ENCODE data around the gene PTOV1.

PTOV1 gene

DNA sequence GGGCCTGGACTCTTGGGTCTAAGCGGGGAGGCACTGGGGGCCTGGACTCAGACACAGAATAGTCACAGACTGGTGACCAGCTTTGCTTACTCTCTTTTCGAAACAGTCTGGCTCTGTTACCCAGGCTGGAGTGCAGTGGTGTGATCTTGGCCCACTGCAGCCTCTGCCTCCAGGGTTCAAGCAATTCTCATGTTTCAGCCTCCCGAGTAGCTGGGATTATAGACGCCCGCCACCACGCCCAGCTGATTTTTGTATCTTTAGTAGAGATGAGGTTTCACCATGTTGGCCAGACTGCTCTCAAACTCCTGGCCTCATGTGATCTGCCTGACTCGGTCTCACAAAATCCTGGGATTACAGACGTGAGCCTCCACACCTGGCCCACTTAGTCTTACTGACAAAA is 21.8 kb upstream of the PTOV1 start:
- Histone ChIP-seq H3K79me1 (ENCODE audit: low read length) (no peaks in the 10 kb centered on the region), H3K18ac (ENCODE audit: low read length) (no peak overlapping the region), H4K91ac (ENCODE audit: low read depth, low read length) (no peak overlapping the region), H4K12ac (ENCODE audit: low read depth, low read length) (no peak overlapping the region), H2AFZ (ENCODE audit: insufficient read depth, low read length, poor library complexity) (no peak overlapping the region), H3K27ac (ENCODE audit: low read depth, low read length) (no peak overlapping the region), H3K9ac (ENCODE audit: low read length) (no peak overlapping the region), H2BK12ac (ENCODE audit: low read length) (no peak overlapping the region), H3K27me3 (ENCODE audit: insufficient read depth, low read length) (no peaks in the 10 kb centered on the region), H3K79me2 (ENCODE audit: control insufficient read depth, insufficient read depth, low read length, poor library complexity) (no peaks in the 10 kb centered on the region), H4K8ac (ENCODE audit: low read depth, low read length) (no peak overlapping the region), H3K9me3 (ENCODE audit: insufficient read depth, low read depth, low read length) (peaks cover 6% of the 10 kb centered on the region), H3K4me1 (ENCODE audit: control insufficient read depth in 1 of 2, insufficient read depth in 2 of 2, low read length in 2 of 2) (no peaks in the 10 kb centered on the region), H3K14ac (ENCODE audit: low read length) (no peak overlapping the region), H2BK5ac (ENCODE audit: low read depth, low read length, poor library complexity) (no peak overlapping the region), H3K4me3 (ENCODE audit: low read depth, low read length) (no peak overlapping the region), H2AK5ac (ENCODE audit: low read length) (no peak overlapping the region), H2BK120ac (ENCODE audit: insufficient read depth, low read length, poor library complexity) (no peak overlapping the region), H3K4ac (ENCODE audit: low read depth, low read length) (no peak overlapping the region), H3K4me2 (ENCODE audit: low read length) (no peak overlapping the region), H3K36me3 (ENCODE audit: control insufficient read depth in 1 of 2, insufficient read depth in 2 of 2, low read length in 2 of 2) (peaks cover 66 to 72% of the 10 kb centered on the region in 2 experiments), H3K23ac (ENCODE audit: low read length) (no peak overlapping the region)
- no peak for DNase-seq
- WGBS (ENCODE audit: extremely low coverage, insufficient coverage, insufficient read length): no CpG with 5 or more reads among the region's 8 CpGs

DNA sequence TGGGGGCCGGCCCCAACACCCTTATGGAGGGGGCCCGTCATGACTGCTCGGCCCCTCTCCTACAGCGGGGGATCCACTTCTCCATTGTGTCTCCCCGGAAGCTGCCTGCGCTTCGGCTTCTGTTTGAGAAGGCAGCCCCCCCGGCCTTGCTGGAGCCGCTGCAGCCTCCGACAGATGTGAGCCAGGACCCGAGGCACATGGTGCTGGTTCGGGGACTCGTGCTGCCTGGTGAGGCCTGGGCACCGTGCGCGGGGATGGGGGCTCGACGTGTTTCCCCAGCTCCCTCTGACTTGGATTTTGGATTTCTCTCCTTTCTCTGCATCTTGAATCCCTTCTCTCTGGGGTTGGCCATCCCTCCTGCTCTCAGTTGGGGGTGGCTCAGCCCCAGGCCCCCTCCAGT is 21.2 kb upstream of the PTOV1 start:
- no CpG with 5 or more reads among the region's 18 CpGs for WGBS (ENCODE audit: extremely low coverage, insufficient coverage, insufficient read length)
- DNase-seq: no peak
- H3K27ac ChIP-seq (ENCODE audit: low read depth, low read length): no peak overlapping the region

DNA sequence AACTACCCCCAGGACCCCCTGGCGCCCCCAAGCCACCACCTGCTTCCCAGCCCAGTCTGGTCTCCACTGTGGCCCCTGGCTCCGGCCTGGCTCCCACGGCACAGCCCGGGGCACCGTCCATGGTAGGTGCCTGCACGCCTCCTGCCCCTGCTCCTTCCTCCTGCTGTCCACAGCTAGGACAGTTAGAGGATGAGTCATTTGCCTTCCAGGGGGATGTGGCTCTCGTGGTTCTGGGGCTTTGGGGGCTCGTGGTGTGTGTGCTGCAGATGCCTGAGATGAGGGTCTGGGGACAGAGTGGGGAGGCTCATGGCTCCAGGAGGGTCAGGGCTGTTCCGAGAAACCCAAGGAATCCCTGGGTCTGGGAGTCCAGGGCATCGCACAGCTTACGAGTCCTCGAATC is 20.2 kb upstream of the PTOV1 start:
- H3K27ac ChIP-seq (ENCODE audit: low read depth, low read length): no peak overlapping the region
- H3K79me2 ChIP-seq (ENCODE audit: control insufficient read depth, insufficient read depth, low read length, poor library complexity): no peaks in the 10 kb centered on the region
- no peak overlapping the region for H3K4me2 ChIP-seq (ENCODE audit: low read length)
- H4K12ac ChIP-seq (ENCODE audit: low read depth, low read length): no peak overlapping the region
- H4K8ac ChIP-seq (ENCODE audit: low read depth, low read length): no peak overlapping the region
- no peak overlapping the region for H2BK5ac ChIP-seq (ENCODE audit: low read depth, low read length, poor library complexity)
- peaks cover 6% of the 10 kb centered on the region for H3K9me3 ChIP-seq (ENCODE audit: insufficient read depth, low read depth, low read length)
- H3K27me3 ChIP-seq (ENCODE audit: insufficient read depth, low read length): no peaks in the 10 kb centered on the region
- no peak overlapping the region for H4K91ac ChIP-seq (ENCODE audit: low read depth, low read length)
- H3K9ac ChIP-seq (ENCODE audit: low read length): no peak overlapping the region
- no peak overlapping the region for H2AFZ ChIP-seq (ENCODE audit: insufficient read depth, low read length, poor library complexity)
- no CpG with 5 or more reads among the region's 12 CpGs for WGBS (ENCODE audit: extremely low coverage, insufficient coverage, insufficient read length)
- DNase-seq: no peak
- peaks cover 81 to 87% of the 10 kb centered on the region in 2 experiments for H3K36me3 ChIP-seq (ENCODE audit: control insufficient read depth in 1 of 2, insufficient read depth in 2 of 2, low read length in 2 of 2)
- H2AK5ac ChIP-seq (ENCODE audit: low read length): no peak overlapping the region
- H3K14ac ChIP-seq (ENCODE audit: low read length): no peak overlapping the region
- H2BK120ac ChIP-seq (ENCODE audit: insufficient read depth, low read length, poor library complexity): no peak overlapping the region
- no peak overlapping the region for H3K18ac ChIP-seq (ENCODE audit: low read length)
- H3K4me3 ChIP-seq (ENCODE audit: low read depth, low read length): no peak overlapping the region
- H3K23ac ChIP-seq (ENCODE audit: low read length): no peak overlapping the region
- H2BK12ac ChIP-seq (ENCODE audit: low read length): no peak overlapping the region
- H3K79me1 ChIP-seq (ENCODE audit: low read length): no peaks in the 10 kb centered on the region
- no peak overlapping the region for H3K4ac ChIP-seq (ENCODE audit: low read depth, low read length)
- H3K4me1 ChIP-seq (ENCODE audit: control insufficient read depth in 1 of 2, insufficient read depth in 2 of 2, low read length in 2 of 2): no peaks in the 10 kb centered on the region

More for the DNA sequence above, 21.2 kb upstream of the PTOV1 start:
- no peak overlapping the region for H2BK5ac ChIP-seq (ENCODE audit: low read depth, low read length, poor library complexity)
- H3K79me2 ChIP-seq (ENCODE audit: control insufficient read depth, insufficient read depth, low read length, poor library complexity): no peaks in the 10 kb centered on the region
- H3K4me3 ChIP-seq (ENCODE audit: low read depth, low read length): no peak overlapping the region
- no peaks in the 10 kb centered on the region for H3K4me1 ChIP-seq (ENCODE audit: control insufficient read depth in 1 of 2, insufficient read depth in 2 of 2, low read length in 2 of 2)
- H4K8ac ChIP-seq (ENCODE audit: low read depth, low read length): no peak overlapping the region
- H2AFZ ChIP-seq (ENCODE audit: insufficient read depth, low read length, poor library complexity): no peak overlapping the region
- H3K79me1 ChIP-seq (ENCODE audit: low read length): no peaks in the 10 kb centered on the region
- no peak overlapping the region for H2AK5ac ChIP-seq (ENCODE audit: low read length)
- no peak overlapping the region for H4K12ac ChIP-seq (ENCODE audit: low read depth, low read length)
- H3K36me3 ChIP-seq (ENCODE audit: control insufficient read depth in 1 of 2, insufficient read depth in 2 of 2, low read length in 2 of 2): peaks cover 71 to 77% of the 10 kb centered on the region in 2 experiments
- H3K4me2 ChIP-seq (ENCODE audit: low read length): no peak overlapping the region
- H3K27me3 ChIP-seq (ENCODE audit: insufficient read depth, low read length): no peaks in the 10 kb centered on the region
- no peak overlapping the region for H2BK120ac ChIP-seq (ENCODE audit: insufficient read depth, low read length, poor library complexity)
- no peak overlapping the region for H3K4ac ChIP-seq (ENCODE audit: low read depth, low read length)
- H3K18ac ChIP-seq (ENCODE audit: low read length): no peak overlapping the region
- H3K9ac ChIP-seq (ENCODE audit: low read length): no peak overlapping the region
- no peak overlapping the region for H2BK12ac ChIP-seq (ENCODE audit: low read length)
- no peak overlapping the region for H3K23ac ChIP-seq (ENCODE audit: low read length)
- peaks cover 6% of the 10 kb centered on the region for H3K9me3 ChIP-seq (ENCODE audit: insufficient read depth, low read depth, low read length)
- H4K91ac ChIP-seq (ENCODE audit: low read depth, low read length): no peak overlapping the region
- H3K14ac ChIP-seq (ENCODE audit: low read length): no peak overlapping the region

DNA sequence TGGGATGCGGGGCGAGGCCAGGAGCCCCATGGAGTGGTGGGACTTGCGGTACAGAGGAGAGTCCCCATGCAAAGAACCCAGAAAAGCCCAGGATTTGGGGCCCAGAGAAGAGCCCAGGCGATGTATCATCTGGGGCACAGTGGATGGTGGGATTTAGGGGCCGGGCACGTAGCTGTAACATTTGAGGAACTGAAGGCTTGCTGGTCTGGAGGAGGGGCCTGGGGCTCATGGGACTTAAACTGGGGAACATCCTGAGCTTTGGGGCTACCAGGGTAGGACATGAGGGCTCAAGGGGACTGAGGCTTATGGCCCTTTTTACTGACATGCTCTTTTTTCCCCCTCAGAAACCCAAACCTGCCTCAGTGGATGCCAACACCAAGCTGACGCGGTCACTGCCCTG is 19.4 kb upstream of the PTOV1 start:
- H3K27ac ChIP-seq (ENCODE audit: low read depth, low read length): no peak overlapping the region

More for the DNA sequence above, 19.4 kb upstream of the PTOV1 start:
- no peak overlapping the region for H4K8ac ChIP-seq (ENCODE audit: low read depth, low read length)
- H3K4me2 ChIP-seq (ENCODE audit: low read length): no peak overlapping the region
- H3K4me1 ChIP-seq (ENCODE audit: control insufficient read depth in 1 of 2, insufficient read depth in 2 of 2, low read length in 2 of 2): no peaks in the 10 kb centered on the region
- H3K79me1 ChIP-seq (ENCODE audit: low read length): no peaks in the 10 kb centered on the region
- H3K4ac ChIP-seq (ENCODE audit: low read depth, low read length): no peak overlapping the region
- no peak overlapping the region for H3K23ac ChIP-seq (ENCODE audit: low read length)
- H2BK120ac ChIP-seq (ENCODE audit: insufficient read depth, low read length, poor library complexity): no peak overlapping the region
- H4K91ac ChIP-seq (ENCODE audit: low read depth, low read length): no peak overlapping the region
- DNase-seq: no peak
- no peak overlapping the region for H2BK5ac ChIP-seq (ENCODE audit: low read depth, low read length, poor library complexity)
- H3K27me3 ChIP-seq (ENCODE audit: insufficient read depth, low read length): no peaks in the 10 kb centered on the region
- H3K14ac ChIP-seq (ENCODE audit: low read length): no peak overlapping the region
- no peak overlapping the region for H2AFZ ChIP-seq (ENCODE audit: insufficient read depth, low read length, poor library complexity)
- no peak overlapping the region for H3K9ac ChIP-seq (ENCODE audit: low read length)
- H2AK5ac ChIP-seq (ENCODE audit: low read length): no peak overlapping the region
- no peak overlapping the region for H3K18ac ChIP-seq (ENCODE audit: low read length)
- H2BK12ac ChIP-seq (ENCODE audit: low read length): no peak overlapping the region
- no peak overlapping the region for H4K12ac ChIP-seq (ENCODE audit: low read depth, low read length)
- H3K4me3 ChIP-seq (ENCODE audit: low read depth, low read length): no peak overlapping the region
- no peaks in the 10 kb centered on the region for H3K79me2 ChIP-seq (ENCODE audit: control insufficient read depth, insufficient read depth, low read length, poor library complexity)
- peaks cover 6% of the 10 kb centered on the region for H3K9me3 ChIP-seq (ENCODE audit: insufficient read depth, low read depth, low read length)
- WGBS (ENCODE audit: extremely low coverage, insufficient coverage, insufficient read length): no CpG with 5 or more reads among the region's 8 CpGs
- peaks cover 87 to 91% of the 10 kb centered on the region in 2 experiments for H3K36me3 ChIP-seq (ENCODE audit: control insufficient read depth in 1 of 2, insufficient read depth in 2 of 2, low read length in 2 of 2)
